Caco-2 (cell line): ENCODE results near the gene TMEM190. TPM values are rescaled to one million over a fixed set of nuclear protein-coding genes. Genes with fewer than 3 reads are reported as not detected.
"Not testable (repeated sequence)": the region's sequence is repeated elsewhere in the genome, so short reads cannot be mapped to it uniquely, and the experiment has no call there.

ENCODE experiments used
- BruUV-seq: library from RNA; stranded (reverse); fragments of 400-500 nt; replicated peaks from 2 replicates; lab custom pipeline; 2021; lab: Mats Ljungman, UMichigan
- CTCF ChIA-PET: fragments of 300-600 bp; sonication (Branson Sonifier 250); formaldehyde crosslinking; loops from one replicate; lab custom pipeline; 2022; ENCODE audit warnings: antibody characterized with exemption; lab: Charles Lee
- POLR2A ChIA-PET: fragments of 300-600 bp; sonication (Branson Sonifier 250); formaldehyde crosslinking; loops from one replicate; lab custom pipeline; 2022; ENCODE audit warnings: antibody characterized with exemption; lab: Charles Lee
- DNase-seq, 2 experiments: peaks; one replicate each; pipeline versions ENCODE4 v3.0.0 to v3.0.0-alpha.2; 2020 to 2022
- H3K27me3 ChIP-seq: replicated peaks from 2 replicates; pipeline ENCODE4 v1.6.0; 2011; ENCODE audit warnings: low read length; ENCODE audit not compliant: control insufficient read depth, insufficient read depth
- H3K36me3 ChIP-seq: 2 replicates; pipeline ENCODE4 v1.5.1; 2011; ENCODE audit warnings: low read length; ENCODE audit not compliant: control insufficient read depth, insufficient read depth
- H3K4me1 ChIP-seq: fragments of 250-450 bp; sonication (Bioruptor Pico); 2 replicates; pipeline ENCODE4 v1.5.1; 2020; ENCODE audit warnings: mild to moderate bottlenecking
- H3K4me3 ChIP-seq: 2 replicates; pipeline ENCODE4 v1.5.1; 2011; ENCODE audit warnings: low read depth, mild to moderate bottlenecking, control low read depth, low read length
- H3K9me3 ChIP-seq: fragments of 250-450 bp; sonication (Bioruptor Pico); 2 replicates; pipeline ENCODE4 v1.5.1; 2020; ENCODE audit warnings: mild to moderate bottlenecking, moderate library complexity
- H3K27ac Mint-ChIP-seq: one replicate; pipeline ENCODE4 v1.8.0; 2022; ENCODE audit warnings: mixed read lengths; ENCODE audit not compliant: unreplicated experiment
- H3K27me3 Mint-ChIP-seq: one replicate; pipeline ENCODE4 v1.8.0; 2022; ENCODE audit warnings: mixed read lengths; ENCODE audit not compliant: insufficient read depth, unreplicated experiment
- H3K36me3 Mint-ChIP-seq: one replicate; pipeline ENCODE4 v1.8.0; 2022; ENCODE audit warnings: mild to moderate bottlenecking, mixed read lengths; ENCODE audit not compliant: insufficient read depth, unreplicated experiment
- H3K4me1 Mint-ChIP-seq: one replicate; pipeline ENCODE4 v1.8.0; 2022; ENCODE audit warnings: low read depth, mixed read lengths; ENCODE audit not compliant: unreplicated experiment
- H3K4me3 Mint-ChIP-seq: one replicate; pipeline ENCODE4 v1.8.0; 2022; ENCODE audit warnings: mild to moderate bottlenecking, moderate library complexity, mixed read lengths; ENCODE audit not compliant: unreplicated experiment
- H3K9me3 Mint-ChIP-seq: one replicate; pipeline ENCODE4 v1.8.0; 2022; ENCODE audit warnings: mixed read lengths; ENCODE audit not compliant: unreplicated experiment
- intact Hi-C: fragments of 100-400 bp; cut with micrococcal nuclease; formaldehyde crosslinking; loops from one replicate; pipeline ENCODE4 v1.10.0; 2022; ENCODE audit not compliant: unreplicated experiment
- total RNA-seq: library from RNA; stranded (reverse); gene quantifications from 2 replicates; pipeline ENCODE4 v1.2.3, GENCODE V29; 2022
- TF ChIP-seq, protein P1 (sequence below), 2 experiments: fragments of 200-600 bp in 1 of 2; IDR thresholded peaks; 1 replicate in 1 of 2; 2 replicates in 1 of 2; pipeline versions ENCODE4 v1.5.1 to v1.8.0; 2011 to 2022; ENCODE audit warnings: antibody characterized with exemption in 1 of 2, control low read depth in 1 of 2, inconsistent platforms in 1 of 2, low read depth in 1 of 2, low read length in 1 of 2, mild to moderate bottlenecking in 1 of 2, moderate library complexity in 1 of 2; ENCODE audit not compliant: insufficient read depth in 1 of 2, severe bottlenecking in 1 of 2, unreplicated experiment in 1 of 2

TMEM190 gene
- total RNA-seq, 1 experiment from 2014 or later: not detected

DNA sequence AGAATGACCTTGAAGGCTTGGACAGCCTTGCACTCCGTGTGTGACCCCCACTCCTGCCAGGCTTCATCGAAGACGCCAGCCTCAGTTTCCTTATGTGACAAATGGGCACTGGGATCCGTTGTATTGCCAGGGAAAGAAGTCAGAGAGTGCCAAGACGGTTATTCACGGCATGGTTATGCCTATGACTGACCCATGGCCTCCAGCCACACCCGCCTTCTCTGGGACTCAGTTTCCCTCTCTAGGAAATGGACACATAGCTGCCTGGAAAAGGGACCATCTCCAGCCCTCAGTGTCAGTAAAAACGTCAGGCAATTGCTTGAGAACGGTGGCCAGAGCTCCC is 31.9 kb downstream of the TMEM190 start:
- peak overlapping the region; percentile 42 for H3K4me3 ChIP-seq
- Mint-ChIP-seq H3K4me3 (peak overlapping the region; percentile 93), H3K27ac (peak overlapping the region; percentile 99), H3K36me3 (peaks cover 62% of the 10 kb centered on the region), H3K27me3 (peaks cover 6% of the 10 kb centered on the region), H3K4me1 (peaks cover 14% of the 10 kb centered on the region), H3K9me3 (peaks cover 11% of the 10 kb centered on the region)
- BruUV-seq: TSS peak; percentile 87
- intact Hi-C loops: loop anchor here (1.0 to 10.0 kb wide), 4 partner anchors 23 to 291 kb away; partner anchors contain the start of genes PPP1R12C, PPP6R1 and RPL28
- POLR2A ChIA-PET: interaction anchor here (0.7 to 1.4 kb wide), 2 partner anchors 53 to 191 kb away, joined by 3 to 10 read pairs; partner anchors contain the start of genes FIZ1, ISOC2 and ZNF524
- H3K27me3 ChIP-seq: no peaks in the 10 kb centered on the region
- peaks cover 18% of the 10 kb centered on the region for H3K4me1 ChIP-seq
- CTCF ChIA-PET: no interaction called here
- peaks cover 13% of the 10 kb centered on the region; the same call in 1 of the 2 replicates for H3K9me3 ChIP-seq
- TF ChIP-seq, protein P1, sequence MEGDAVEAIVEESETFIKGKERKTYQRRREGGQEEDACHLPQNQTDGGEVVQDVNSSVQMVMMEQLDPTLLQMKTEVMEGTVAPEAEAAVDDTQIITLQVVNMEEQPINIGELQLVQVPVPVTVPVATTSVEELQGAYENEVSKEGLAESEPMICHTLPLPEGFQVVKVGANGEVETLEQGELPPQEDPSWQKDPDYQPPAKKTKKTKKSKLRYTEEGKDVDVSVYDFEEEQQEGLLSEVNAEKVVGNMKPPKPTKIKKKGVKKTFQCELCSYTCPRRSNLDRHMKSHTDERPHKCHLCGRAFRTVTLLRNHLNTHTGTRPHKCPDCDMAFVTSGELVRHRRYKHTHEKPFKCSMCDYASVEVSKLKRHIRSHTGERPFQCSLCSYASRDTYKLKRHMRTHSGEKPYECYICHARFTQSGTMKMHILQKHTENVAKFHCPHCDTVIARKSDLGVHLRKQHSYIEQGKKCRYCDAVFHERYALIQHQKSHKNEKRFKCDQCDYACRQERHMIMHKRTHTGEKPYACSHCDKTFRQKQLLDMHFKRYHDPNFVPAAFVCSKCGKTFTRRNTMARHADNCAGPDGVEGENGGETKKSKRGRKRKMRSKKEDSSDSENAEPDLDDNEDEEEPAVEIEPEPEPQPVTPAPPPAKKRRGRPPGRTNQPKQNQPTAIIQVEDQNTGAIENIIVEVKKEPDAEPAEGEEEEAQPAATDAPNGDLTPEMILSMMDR (IDR thresholded peaks at IDR 0.05; ENCODE audit: insufficient read depth in 1 of 2, low read depth in 1 of 2, low read length in 1 of 2, severe bottlenecking in 1 of 2, unreplicated experiment in 1 of 2): no peak
- no peak for DNase-seq
- H3K36me3 ChIP-seq: peaks cover 5% of the 10 kb centered on the region; the same call in 1 of the 2 replicates

DNA sequence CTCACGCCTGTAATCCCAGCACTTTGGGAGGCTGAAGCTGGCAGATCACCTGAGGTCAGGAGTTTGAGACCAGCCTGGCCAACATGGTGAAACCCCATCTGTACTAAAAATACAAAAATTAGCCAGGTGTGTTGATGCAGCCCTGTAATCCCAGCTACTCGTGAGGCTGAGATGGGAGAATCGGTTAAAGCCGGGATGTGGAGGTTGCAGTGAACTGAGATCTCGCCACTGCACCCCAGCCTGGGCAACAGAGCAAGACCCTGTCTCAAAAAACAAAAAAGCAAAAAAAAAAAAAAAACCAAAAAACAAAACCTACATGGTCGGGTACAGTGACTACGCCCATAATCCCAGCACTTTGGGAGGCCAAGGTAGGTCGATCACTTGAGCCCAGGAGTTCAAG is 32.6 kb downstream of the TMEM190 start:
- POLR2A ChIA-PET: interaction anchor here (0.7 kb wide), 1 partner anchor 52 kb away, joined by 3 read pairs; the partner anchor contains the start of gene ISOC2
- H3K27me3 ChIP-seq, H3K36me3 ChIP-seq, H3K27me3 Mint-ChIP-seq, BruUV-seq, H3K4me3 ChIP-seq, CTCF ChIA-PET, DNase-seq: not testable (repeated sequence)
- Mint-ChIP-seq H3K4me3 (peak overlapping the region; percentile 93), H3K9me3 (peaks cover 11% of the 10 kb centered on the region), H3K27ac (peak overlapping the region; percentile 69), H3K36me3 (peaks cover 55% of the 10 kb centered on the region), H3K4me1 (peaks cover 14% of the 10 kb centered on the region)
- intact Hi-C loops: loop anchor here (10.0 kb wide), 1 partner anchor 96 kb away; no protein-coding TSS in a partner anchor
- H3K9me3 ChIP-seq: peaks cover 13% of the 10 kb centered on the region; the same call in 1 of the 2 replicates
- peaks cover 18% of the 10 kb centered on the region for H3K4me1 ChIP-seq

DNA sequence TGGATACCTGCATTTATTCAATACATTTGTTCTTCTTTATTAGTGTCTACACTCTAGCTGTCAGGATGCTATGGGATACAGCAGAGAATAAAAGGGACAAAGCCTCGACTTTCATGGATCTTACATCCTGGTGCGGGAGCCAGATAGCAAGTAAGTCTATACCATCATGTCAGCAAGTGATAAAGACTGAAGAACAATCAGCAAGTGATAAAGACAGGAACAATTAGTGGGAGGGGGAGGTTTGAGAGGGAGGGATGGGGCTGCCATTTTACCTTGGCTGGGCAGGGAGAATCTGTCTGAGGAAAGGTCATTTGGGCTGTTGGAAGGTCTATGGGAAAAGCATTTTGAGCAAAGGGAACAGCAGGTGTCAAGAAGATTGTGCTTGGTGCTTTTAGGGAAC is 33.5 kb downstream of the TMEM190 start:
- TF ChIP-seq, protein P1 (IDR thresholded peaks at IDR 0.05; ENCODE audit: insufficient read depth in 1 of 2, low read depth in 1 of 2, low read length in 1 of 2, severe bottlenecking in 1 of 2, unreplicated experiment in 1 of 2): no peak
- Mint-ChIP-seq H3K36me3 (peaks cover 45% of the 10 kb centered on the region), H3K27me3 (peaks cover 6% of the 10 kb centered on the region), H3K27ac (no peak overlapping the region), H3K4me1 (peaks cover 14% of the 10 kb centered on the region), H3K4me3 (peak overlapping the region; percentile 38), H3K9me3 (peaks cover 11% of the 10 kb centered on the region)
- no peaks in the 10 kb centered on the region for H3K27me3 ChIP-seq
- H3K4me1 ChIP-seq: peaks cover 18% of the 10 kb centered on the region
- H3K36me3 ChIP-seq: peaks cover 5% of the 10 kb centered on the region; the same call in 1 of the 2 replicates
- ChIA-PET POLR2A (no interaction called here), CTCF (no interaction called here)
- no TSS peak for BruUV-seq
- DNase-seq: no peak
- H3K9me3 ChIP-seq: peaks cover 13% of the 10 kb centered on the region; the same call in 1 of the 2 replicates
- H3K4me3 ChIP-seq: no peak overlapping the region
- intact Hi-C loops: no loop called here
